ENCODE results near the gene RNASE7.

RNASE7 gene

GRCh38 chr14:21014761-21015190 is 27.4 kb upstream of the RNASE7 start (continued):
- TF ChIP-seq, protein P1, sequence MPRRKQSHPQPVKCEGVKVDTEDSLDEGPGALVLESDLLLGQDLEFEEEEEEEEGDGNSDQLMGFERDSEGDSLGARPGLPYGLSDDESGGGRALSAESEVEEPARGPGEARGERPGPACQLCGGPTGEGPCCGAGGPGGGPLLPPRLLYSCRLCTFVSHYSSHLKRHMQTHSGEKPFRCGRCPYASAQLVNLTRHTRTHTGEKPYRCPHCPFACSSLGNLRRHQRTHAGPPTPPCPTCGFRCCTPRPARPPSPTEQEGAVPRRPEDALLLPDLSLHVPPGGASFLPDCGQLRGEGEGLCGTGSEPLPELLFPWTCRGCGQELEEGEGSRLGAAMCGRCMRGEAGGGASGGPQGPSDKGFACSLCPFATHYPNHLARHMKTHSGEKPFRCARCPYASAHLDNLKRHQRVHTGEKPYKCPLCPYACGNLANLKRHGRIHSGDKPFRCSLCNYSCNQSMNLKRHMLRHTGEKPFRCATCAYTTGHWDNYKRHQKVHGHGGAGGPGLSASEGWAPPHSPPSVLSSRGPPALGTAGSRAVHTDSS (tag by site-specific recombination; IDR thresholded peaks at IDR 0.05), result no peak
- TF ChIP-seq ZBTB20 (tag by site-specific recombination; IDR thresholded peaks at IDR 0.05), result no peak
- TF ChIP-seq KLF16 (tag by site-specific recombination; IDR thresholded peaks at IDR 0.05), result no peak
- TF ChIP-seq ZNF354C (tag by site-specific recombination; IDR thresholded peaks at IDR 0.05; ENCODE audit: borderline replicate concordance, low read depth), result no peak
- TF ChIP-seq YY2 (tag by site-specific recombination; IDR thresholded peaks at IDR 0.05), result no peak
- no peak for TF ChIP-seq ZNF292 (tag by site-specific recombination; IDR thresholded peaks at IDR 0.05; ENCODE audit: borderline replicate concordance, low read depth)
- TF ChIP-seq ZNF768 (tag by site-specific recombination; IDR thresholded peaks at IDR 0.05), result no peak
- TF ChIP-seq ZNF174 (tag by site-specific recombination; IDR thresholded peaks at IDR 0.05), result no peak

DNA sequence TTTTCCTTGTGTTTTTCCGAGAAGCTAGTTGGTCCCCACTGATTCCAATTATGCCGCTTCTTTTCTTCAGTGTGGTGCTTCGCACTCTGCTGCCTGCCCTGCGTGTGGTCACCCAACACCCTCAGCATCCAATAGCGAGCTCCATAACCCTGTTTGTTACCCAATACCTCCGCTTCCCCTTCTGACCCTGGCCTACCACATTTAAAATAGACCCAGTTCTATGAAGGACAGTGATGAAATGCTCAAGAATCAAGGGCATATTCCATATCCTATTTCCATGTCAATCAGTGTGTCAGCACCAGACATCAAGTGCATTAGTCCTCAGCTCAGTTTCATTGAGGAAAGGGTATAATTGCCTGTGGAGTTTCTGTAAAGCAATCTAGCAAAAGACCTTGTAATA is 26.9 kb upstream of the RNASE7 start:
- POLR2A ChIA-PET, result interaction anchor here (0.5 to 2.5 kb wide), 12 partner anchors 9 to 88 kb away, joined by 3 to 19 read pairs (median 4); partner anchors contain the start of gene NDRG2
- Histone ChIP-seq H3K27ac (ENCODE audit: extremely low read depth, low read depth, low read length) (no peak overlapping the region), H3K4me1 (ENCODE audit: control insufficient read depth, insufficient read depth, low read length) (no peaks in the 10 kb centered on the region), H3K4me3 (ENCODE audit: low read depth, low read length) (no peak overlapping the region), H3K36me3 (ENCODE audit: control insufficient read depth in 2 of 2, insufficient read depth in 1 of 2, low read length in 2 of 2) (peaks cover 0 to 30% of the 10 kb centered on the region in 2 experiments; a peak in 2 of 3 replicates), H3K9me3 (ENCODE audit: control insufficient read depth, insufficient read depth, low read depth, low read length) (no peaks in the 10 kb centered on the region)
- no peak for TF ChIP-seq ZNF175 (tag by site-specific recombination; IDR thresholded peaks at IDR 0.05)
- TF ChIP-seq ZBTB8A (tag by site-specific recombination; IDR thresholded peaks at IDR 0.05), result no peak
- TF ChIP-seq ZNF366 (tag by site-specific recombination; conservative IDR thresholded peaks at IDR 0.05), result no peak
- no peak for TF ChIP-seq ZNF658 (tag by site-specific recombination; IDR thresholded peaks at IDR 0.05)
- no peak for TF ChIP-seq GLI4 (tag by site-specific recombination; IDR thresholded peaks at IDR 0.05)
- no peak for TF ChIP-seq ZNF707 (tag by site-specific recombination; IDR thresholded peaks at IDR 0.05)
- TF ChIP-seq ZNF266 (tag by site-specific recombination; IDR thresholded peaks at IDR 0.05; ENCODE audit: low read depth), result no peak
- TF ChIP-seq ZNF837 (tag by site-specific recombination; IDR thresholded peaks at IDR 0.05), result no peak
- TF ChIP-seq, protein P2, sequence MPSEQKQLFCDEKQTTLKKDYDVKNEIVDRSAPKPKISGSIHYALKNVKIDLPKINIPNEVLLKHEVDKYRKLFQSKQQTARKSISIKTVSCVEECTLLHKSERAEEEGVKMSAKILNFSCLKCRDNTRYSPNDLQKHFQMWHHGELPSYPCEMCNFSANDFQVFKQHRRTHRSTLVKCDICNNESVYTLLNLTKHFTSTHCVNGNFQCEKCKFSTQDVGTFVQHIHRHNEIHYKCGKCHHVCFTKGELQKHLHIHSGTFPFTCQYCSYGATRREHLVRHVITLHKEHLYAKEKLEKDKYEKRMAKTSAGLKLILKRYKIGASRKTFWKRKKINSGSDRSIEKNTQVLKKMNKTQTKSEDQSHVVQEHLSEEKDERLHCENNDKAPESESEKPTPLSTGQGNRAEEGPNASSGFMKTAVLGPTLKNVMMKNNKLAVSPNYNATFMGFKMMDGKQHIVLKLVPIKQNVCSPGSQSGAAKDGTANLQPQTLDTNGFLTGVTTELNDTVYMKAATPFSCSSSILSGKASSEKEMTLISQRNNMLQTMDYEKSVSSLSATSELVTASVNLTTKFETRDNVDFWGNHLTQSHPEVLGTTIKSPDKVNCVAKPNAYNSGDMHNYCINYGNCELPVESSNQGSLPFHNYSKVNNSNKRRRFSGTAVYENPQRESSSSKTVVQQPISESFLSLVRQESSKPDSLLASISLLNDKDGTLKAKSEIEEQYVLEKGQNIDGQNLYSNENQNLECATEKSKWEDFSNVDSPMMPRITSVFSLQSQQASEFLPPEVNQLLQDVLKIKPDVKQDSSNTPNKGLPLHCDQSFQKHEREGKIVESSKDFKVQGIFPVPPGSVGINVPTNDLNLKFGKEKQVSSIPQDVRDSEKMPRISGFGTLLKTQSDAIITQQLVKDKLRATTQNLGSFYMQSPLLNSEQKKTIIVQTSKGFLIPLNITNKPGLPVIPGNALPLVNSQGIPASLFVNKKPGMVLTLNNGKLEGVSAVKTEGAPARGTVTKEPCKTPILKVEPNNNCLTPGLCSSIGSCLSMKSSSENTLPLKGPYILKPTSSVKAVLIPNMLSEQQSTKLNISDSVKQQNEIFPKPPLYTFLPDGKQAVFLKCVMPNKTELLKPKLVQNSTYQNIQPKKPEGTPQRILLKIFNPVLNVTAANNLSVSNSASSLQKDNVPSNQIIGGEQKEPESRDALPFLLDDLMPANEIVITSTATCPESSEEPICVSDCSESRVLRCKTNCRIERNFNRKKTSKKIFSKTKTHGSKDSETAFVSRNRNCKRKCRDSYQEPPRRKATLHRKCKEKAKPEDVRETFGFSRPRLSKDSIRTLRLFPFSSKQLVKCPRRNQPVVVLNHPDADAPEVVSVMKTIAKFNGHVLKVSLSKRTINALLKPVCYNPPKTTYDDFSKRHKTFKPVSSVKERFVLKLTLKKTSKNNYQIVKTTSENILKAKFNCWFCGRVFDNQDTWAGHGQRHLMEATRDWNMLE (tag by site-specific recombination; conservative IDR thresholded peaks at IDR 0.05; ENCODE audit: low read depth), result no peak
- TF ChIP-seq, protein P3, sequence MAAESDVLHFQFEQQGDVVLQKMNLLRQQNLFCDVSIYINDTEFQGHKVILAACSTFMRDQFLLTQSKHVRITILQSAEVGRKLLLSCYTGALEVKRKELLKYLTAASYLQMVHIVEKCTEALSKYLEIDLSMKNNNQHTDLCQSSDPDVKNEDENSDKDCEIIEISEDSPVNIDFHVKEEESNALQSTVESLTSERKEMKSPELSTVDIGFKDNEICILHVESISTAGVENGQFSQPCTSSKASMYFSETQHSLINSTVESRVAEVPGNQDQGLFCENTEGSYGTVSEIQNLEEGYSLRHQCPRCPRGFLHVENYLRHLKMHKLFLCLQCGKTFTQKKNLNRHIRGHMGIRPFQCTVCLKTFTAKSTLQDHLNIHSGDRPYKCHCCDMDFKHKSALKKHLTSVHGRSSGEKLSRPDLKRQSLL (tag by site-specific recombination; IDR thresholded peaks at IDR 0.05), result no peak
- TF ChIP-seq ZNF121 (tag by site-specific recombination; IDR thresholded peaks at IDR 0.05), result no peak
- TF ChIP-seq SETDB1 (IDR thresholded peaks at IDR 0.05; ENCODE audit: insufficient read length, low read length), result no peak
- TF ChIP-seq BCL11B (tag by site-specific recombination; IDR thresholded peaks at IDR 0.05; ENCODE audit: low read depth), result no peak
- TF ChIP-seq ZNF350 (tag by site-specific recombination; IDR thresholded peaks at IDR 0.05), result no peak
- TF ChIP-seq, protein P4, sequence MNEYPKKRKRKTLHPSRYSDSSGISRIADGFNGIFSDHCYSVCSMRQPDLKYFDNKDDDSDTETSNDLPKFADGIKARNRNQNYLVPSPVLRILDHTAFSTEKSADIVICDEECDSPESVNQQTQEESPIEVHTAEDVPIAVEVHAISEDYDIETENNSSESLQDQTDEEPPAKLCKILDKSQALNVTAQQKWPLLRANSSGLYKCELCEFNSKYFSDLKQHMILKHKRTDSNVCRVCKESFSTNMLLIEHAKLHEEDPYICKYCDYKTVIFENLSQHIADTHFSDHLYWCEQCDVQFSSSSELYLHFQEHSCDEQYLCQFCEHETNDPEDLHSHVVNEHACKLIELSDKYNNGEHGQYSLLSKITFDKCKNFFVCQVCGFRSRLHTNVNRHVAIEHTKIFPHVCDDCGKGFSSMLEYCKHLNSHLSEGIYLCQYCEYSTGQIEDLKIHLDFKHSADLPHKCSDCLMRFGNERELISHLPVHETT (tag by site-specific recombination; IDR thresholded peaks at IDR 0.05), result no peak
- CTCF ChIA-PET, result interaction anchor here (0.6 to 7.4 kb wide), 43 partner anchors 10 to 1856 kb away, joined by 3 to 206 read pairs (median 6); partner anchors contain the start of genes ARHGEF40, LRP10, RNASE7 and SLC39A2

All from HEK293 (cell line).